HEK293 (cell line): ENCODE results near the gene NMNAT2.

Experiments used
- MEIS1 ChIP-seq: sonication (generic); formaldehyde crosslinking; IDR thresholded peaks from 2 replicates; pipeline ENCODE4 v1.8.1; 2022; ENCODE audit warnings: missing genetic modification reagents, mild to moderate bottlenecking, borderline replicate concordance
- YY1 ChIP-seq: fragments of 450-650 bp; formaldehyde crosslinking; IDR thresholded peaks from 2 replicates; pipeline ENCODE4 v1.5.1; 2018; ENCODE audit warnings: missing biosample characterization, missing genetic modification characterization
- ZNF121 ChIP-seq: fragments of 450-650 bp; formaldehyde crosslinking; IDR thresholded peaks from 2 replicates; pipeline ENCODE4 v1.5.1; 2016; ENCODE audit warnings: missing biosample characterization, missing genetic modification characterization
- ZNF274 ChIP-seq, 2 experiments: fragments of 200-500 bp in 1 of 2; fragments of 450-650 bp in 1 of 2; sonication (Bioruptor generic) in 1 of 2; formaldehyde crosslinking in 1 of 2; IDR thresholded peaks; 2 replicates each; pipeline versions ENCODE4 v1.5.1 to v1.6.1; 2014 to 2016; ENCODE audit warnings: borderline replicate concordance in 1 of 2, inconsistent platforms in 1 of 2, low read length in 1 of 2, missing biosample characterization in 1 of 2, missing genetic modification characterization in 1 of 2
- ZNF776 ChIP-seq: fragments of 450-650 bp; formaldehyde crosslinking; IDR thresholded peaks from 2 replicates; pipeline ENCODE4 v1.5.0; 2017; ENCODE audit warnings: missing biosample characterization, missing genetic modification characterization, borderline replicate concordance
- TF ChIP-seq, protein P1 (sequence below): fragments of 450-650 bp; formaldehyde crosslinking; IDR thresholded peaks from 2 replicates; pipeline ENCODE4 v1.5.1; 2016; ENCODE audit warnings: missing biosample characterization, missing genetic modification characterization
- TF ChIP-seq, protein P2 (sequence below): fragments of 450-650 bp; formaldehyde crosslinking; IDR thresholded peaks from 2 replicates; pipeline ENCODE4 v1.5.1; 2016; ENCODE audit warnings: missing biosample characterization, missing genetic modification characterization

DNA sequence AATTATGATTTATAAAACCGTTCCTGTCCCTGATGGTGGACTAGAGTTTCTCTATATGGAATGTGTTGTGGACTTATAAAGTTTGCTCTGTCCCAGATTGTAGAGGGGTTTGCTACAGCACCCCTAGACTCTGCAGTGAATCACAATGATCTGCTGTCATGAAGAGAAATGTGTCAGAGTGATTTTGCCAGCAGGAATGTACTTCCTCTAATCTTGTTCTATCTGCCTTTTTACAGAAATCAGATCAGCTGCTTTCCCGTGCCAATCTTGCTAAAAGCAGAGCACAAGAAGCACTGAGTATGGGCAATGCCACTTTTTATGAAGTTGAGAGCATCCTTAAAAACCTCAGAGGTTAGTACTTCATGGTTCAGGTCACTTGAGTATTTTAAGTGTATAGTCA is 180.1 kb downstream of the NMNAT2 start:
- no peak for TF ChIP-seq MEIS1 (CRISPR knock-in tag)
- TF ChIP-seq ZNF274 (IDR thresholded peaks at IDR 0.05; ENCODE audit: low read length): no peak
- TF ChIP-seq ZNF274 (tag by site-specific recombination; IDR thresholded peaks at IDR 0.05; ENCODE audit: borderline replicate concordance): no peak
- TF ChIP-seq YY1 (tag by site-specific recombination): no peak
- TF ChIP-seq, protein P1, sequence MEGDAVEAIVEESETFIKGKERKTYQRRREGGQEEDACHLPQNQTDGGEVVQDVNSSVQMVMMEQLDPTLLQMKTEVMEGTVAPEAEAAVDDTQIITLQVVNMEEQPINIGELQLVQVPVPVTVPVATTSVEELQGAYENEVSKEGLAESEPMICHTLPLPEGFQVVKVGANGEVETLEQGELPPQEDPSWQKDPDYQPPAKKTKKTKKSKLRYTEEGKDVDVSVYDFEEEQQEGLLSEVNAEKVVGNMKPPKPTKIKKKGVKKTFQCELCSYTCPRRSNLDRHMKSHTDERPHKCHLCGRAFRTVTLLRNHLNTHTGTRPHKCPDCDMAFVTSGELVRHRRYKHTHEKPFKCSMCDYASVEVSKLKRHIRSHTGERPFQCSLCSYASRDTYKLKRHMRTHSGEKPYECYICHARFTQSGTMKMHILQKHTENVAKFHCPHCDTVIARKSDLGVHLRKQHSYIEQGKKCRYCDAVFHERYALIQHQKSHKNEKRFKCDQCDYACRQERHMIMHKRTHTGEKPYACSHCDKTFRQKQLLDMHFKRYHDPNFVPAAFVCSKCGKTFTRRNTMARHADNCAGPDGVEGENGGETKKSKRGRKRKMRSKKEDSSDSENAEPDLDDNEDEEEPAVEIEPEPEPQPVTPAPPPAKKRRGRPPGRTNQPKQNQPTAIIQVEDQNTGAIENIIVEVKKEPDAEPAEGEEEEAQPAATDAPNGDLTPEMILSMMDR (tag by site-specific recombination): no peak
- TF ChIP-seq ZNF121 (tag by site-specific recombination): no peak
- TF ChIP-seq, protein P2, sequence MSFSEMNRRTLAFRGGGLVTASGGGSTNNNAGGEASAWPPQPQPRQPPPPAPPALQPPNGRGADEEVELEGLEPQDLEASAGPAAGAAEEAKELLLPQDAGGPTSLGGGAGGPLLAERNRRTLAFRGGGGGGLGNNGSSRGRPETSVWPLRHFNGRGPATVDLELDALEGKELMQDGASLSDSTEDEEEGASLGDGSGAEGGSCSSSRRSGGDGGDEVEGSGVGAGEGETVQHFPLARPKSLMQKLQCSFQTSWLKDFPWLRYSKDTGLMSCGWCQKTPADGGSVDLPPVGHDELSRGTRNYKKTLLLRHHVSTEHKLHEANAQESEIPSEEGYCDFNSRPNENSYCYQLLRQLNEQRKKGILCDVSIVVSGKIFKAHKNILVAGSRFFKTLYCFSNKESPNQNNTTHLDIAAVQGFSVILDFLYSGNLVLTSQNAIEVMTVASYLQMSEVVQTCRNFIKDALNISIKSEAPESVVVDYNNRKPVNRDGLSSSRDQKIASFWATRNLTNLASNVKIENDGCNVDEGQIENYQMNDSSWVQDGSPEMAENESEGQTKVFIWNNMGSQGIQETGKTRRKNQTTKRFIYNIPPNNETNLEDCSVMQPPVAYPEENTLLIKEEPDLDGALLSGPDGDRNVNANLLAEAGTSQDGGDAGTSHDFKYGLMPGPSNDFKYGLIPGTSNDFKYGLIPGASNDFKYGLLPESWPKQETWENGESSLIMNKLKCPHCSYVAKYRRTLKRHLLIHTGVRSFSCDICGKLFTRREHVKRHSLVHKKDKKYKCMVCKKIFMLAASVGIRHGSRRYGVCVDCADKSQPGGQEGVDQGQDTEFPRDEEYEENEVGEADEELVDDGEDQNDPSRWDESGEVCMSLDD (tag by site-specific recombination): no peak
- no peak for TF ChIP-seq ZNF776
